NCI-H1417 treated with DMSO at 0.1 percent for 48 hours (cell line): Measurements from ENCODE around the gene MME.

Experiments
- DNase-seq: peaks from one replicate; lab custom pipeline; 2025; lab: John Stamatoyannopoulos, UW

Gene MME

GRCh38 chr3:155079746-155080487 is at the start of gene MME:
TSS of gene MME (plus strand) at chr3:155080319. CDS start at chr3:155084168, 3,849 bp downstream.
- peak; percentile 55 for DNase-seq

GRCh38 chr3:155031186-155031585 is 48.9 kb upstream of the MME start:
- no peak for DNase-seq

GRCh38 chr3:155032918-155033317 is 47.2 kb upstream of the MME start:
- DNase-seq, result no peak

- no peak for DNase-seq
Observed at GRCh38 chr3:155034786-155035185, 45.3 kb upstream of the MME start.

- no peak for DNase-seq
Observed at GRCh38 chr3:155035553-155035952, 44.6 kb upstream of the MME start.

- DNase-seq, result no peak
Observed at GRCh38 chr3:155037508-155038202, 42.5 kb upstream of the MME start.

- no peak for DNase-seq
Observed at GRCh38 chr3:155038203-155038554, 41.9 kb upstream of the MME start.

GRCh38 chr3:155046935-155047334 is 33.2 kb upstream of the MME start:
- DNase-seq, result no peak

- DNase-seq, result no peak
Observed at GRCh38 chr3:155047672-155048071, 32.4 kb upstream of the MME start.

GRCh38 chr3:155049959-155050358 is 30.2 kb upstream of the MME start:
- DNase-seq, result no peak

- no peak for DNase-seq
Observed at GRCh38 chr3:155052470-155052869, 27.6 kb upstream of the MME start.

GRCh38 chr3:155053756-155054155 is 26.4 kb upstream of the MME start:
- DNase-seq, result no peak

- no peak for DNase-seq
Observed at GRCh38 chr3:155064920-155065319, 15.2 kb upstream of the MME start.

- no peak for DNase-seq
Observed at GRCh38 chr3:155065537-155065936, 14.6 kb upstream of the MME start.

GRCh38 chr3:155069729-155070128 is 10.4 kb upstream of the MME start:
- DNase-seq, result no peak

- DNase-seq, result no peak
Observed at GRCh38 chr3:155070316-155070715, 9.8 kb upstream of the MME start.

GRCh38 chr3:155070932-155071387 is 9.2 kb upstream of the MME start:
- DNase-seq, result no peak

- DNase-seq, result no peak
Observed at GRCh38 chr3:155075200-155075599, 4.9 kb upstream of the MME start.

GRCh38 chr3:155076888-155077287 is 3.2 kb upstream of the MME start:
- no peak for DNase-seq

GRCh38 chr3:155078711-155079467 is 1.2 kb upstream of the MME start:
- no peak for DNase-seq

- DNase-seq, result no peak
Observed at GRCh38 chr3:155079468-155079745, 712 bp upstream of the MME start.

- DNase-seq, result no peak
Observed at GRCh38 chr3:155080692-155081091, 573 bp downstream of the MME start.

GRCh38 chr3:155083313-155083905 is 3.3 kb downstream of the MME start:
- no peak for DNase-seq
